ENCODE data around the gene PICALM. TPM values are rescaled to one million over a fixed set of nuclear protein-coding genes. Genes with fewer than 3 reads are reported as not detected.

PICALM gene
- total and polyA plus RNA-seq, 9 of the 15 experiments (the other 6 are each of a cell fraction or from before 2014, with no cell fraction given): 41.3 to 990 (median 309) TPM

- H3K4me1 ChIP-seq (replicated peaks in 1 of 2; ENCODE audit: control insufficient read depth in 2 of 2, insufficient read depth in 2 of 2, low read length in 2 of 2): peaks cover 0 to under 1% of the 10 kb centered on the region in 2 experiments; a peak in 2 of 5 replicates
- H3K4me2 ChIP-seq (ENCODE audit: insufficient read depth, low read length): no peak overlapping the region
- intact Hi-C loops (cut with micrococcal nuclease): no loop called here
- CTCF ChIA-PET (ENCODE audit: low intra/inter-chr PET ratio): no interaction called here
- POLR2A ChIA-PET: interaction anchor here (0.6 to 1.3 kb wide), 3 partner anchors 8 to 22 kb away, joined by 3 to 4 read pairs (median 3); no protein-coding TSS in a partner anchor
- FAIRE-seq (no peak), ATAC-seq (no peak), DNase-seq (ENCODE audit: extremely low read depth in 1 of 4, low spot score in 3 of 4) (no peak)
- no peaks in the 10 kb centered on the region for H3K9me3 ChIP-seq (replicated peaks; ENCODE audit: control insufficient read depth, insufficient read depth, low read depth, low read length)
- H4K20me1 ChIP-seq (replicated peaks; ENCODE audit: control insufficient read depth, insufficient read depth, low read length): no peaks in the 10 kb centered on the region; the same call in 1 of the 2 replicates
- H3K9me1 ChIP-seq (ENCODE audit: control insufficient read depth, insufficient read depth, low read length): no peaks in the 10 kb centered on the region
- 94% methylated on average over 1 of the region's 1 CpG for WGBS (ENCODE audit: insufficient coverage, low coverage, missing lambda C conversion rate)
- no peak overlapping the region for H3K4me3 ChIP-seq
- TF ChIP-seq PKNOX1 (IDR thresholded peaks at IDR 0.05) (no peak), ZNF316 (IDR thresholded peaks at IDR 0.05) (peak; percentile 62), NFE2L1 (tag; IDR thresholded peaks at IDR 0.05; ENCODE audit: borderline replicate concordance, low read depth) (peak; percentile 65), C11orf30 (IDR thresholded peaks at IDR 0.05; ENCODE audit: low read depth) (peak; percentile 39; the same call in 1 of the 2 replicates), MAFG (tag; conservative IDR thresholded peaks at IDR 0.05) (peak; percentile 70), RBM22 (IDR thresholded peaks at IDR 0.05; ENCODE audit: low read depth, low read length, poor library complexity, severe bottlenecking) (peak; percentile 47), MIER1 (IDR thresholded peaks at IDR 0.05; ENCODE audit: low read depth) (no peak)
- no peak overlapping the region for H3K27ac ChIP-seq (ENCODE audit: extremely low read depth, low read depth, low read length)
- H3K79me2 ChIP-seq (ENCODE audit: control insufficient read depth, insufficient read depth, low read length): peaks cover 93% of the 10 kb centered on the region
- in situ Hi-C loops (cut with MboI): no loop called here
- no TSS peak for BruUV-seq (replicated peaks)
- H3K36me3 ChIP-seq (ENCODE audit: control insufficient read depth, insufficient read depth, low read length): peaks cover 93% of the 10 kb centered on the region
- H2AFZ ChIP-seq (ENCODE audit: low read depth, low read length): no peak overlapping the region
- H3K27me3 ChIP-seq (ENCODE audit: control insufficient read depth in 2 of 2, insufficient read depth in 2 of 2, low read length in 2 of 2): no peaks in the 10 kb centered on the region
- no peak overlapping the region for H3K9ac ChIP-seq (ENCODE audit: insufficient read depth in 1 of 2, low read depth in 2 of 2, low read length in 2 of 2)
Measured at GRCh38 chr11:86018249-86018648, 50.6 kb downstream of the PICALM start.

Measured in K562 (cell line).